Type B pancreatic cell (in vitro differentiated cells): ENCODE data around the gene NGLY1. TPM values are rescaled to one million over a fixed set of nuclear protein-coding genes. Genes with fewer than 3 reads are reported as not detected.

ENCODE experiments used
- DNase-seq: peaks from one replicate; pipeline ENCODE4 v3.0.0; 2021; ENCODE audit warnings: mixed read lengths; ENCODE audit not compliant: unreplicated experiment; ENCODE audit errors: extremely low spot score
- H3K27ac Mint-ChIP-seq: 2 replicates; pipeline ENCODE4 v1.8.0; 2021; ENCODE audit warnings: mild to moderate bottlenecking, mixed read lengths
- H3K27me3 Mint-ChIP-seq: 2 replicates; pipeline ENCODE4 v1.8.0; 2021; ENCODE audit warnings: mixed read lengths
- H3K36me3 Mint-ChIP-seq: 2 replicates; pipeline ENCODE4 v1.8.0; 2021; ENCODE audit warnings: mixed read lengths
- H3K4me1 Mint-ChIP-seq: one replicate; pipeline ENCODE4 v1.8.0; 2021; ENCODE audit warnings: mixed read lengths; ENCODE audit not compliant: unreplicated experiment
- H3K4me3 Mint-ChIP-seq: 2 replicates; pipeline ENCODE4 v1.8.0; 2021; ENCODE audit warnings: mild to moderate bottlenecking, mixed read lengths
- H3K9me3 Mint-ChIP-seq: 2 replicates; pipeline ENCODE4 v1.8.0; 2021; ENCODE audit warnings: mixed read lengths
- total RNA-seq: library from RNA; stranded (reverse); gene quantifications from 2 replicates; pipeline ENCODE4 v1.2.1, GENCODE V29; 2021; ENCODE audit warnings: low replicate concordance
- TF ChIP-seq, protein P1 (sequence below): fragments of 200-600 bp; sonication (generic); conservative IDR thresholded peaks from 2 replicates; pipeline ENCODE4 v1.5.0; 2021; ENCODE audit warnings: antibody characterized with exemption, mild to moderate bottlenecking

The NGLY1 gene
- total RNA-seq, 1 donor from 2014 or later: 38.9 TPM

GRCh38 chr3:25724948-25725645 is 58.1 kb downstream of the NGLY1 start:
- no peak for DNase-seq
- no peaks in the 10 kb centered on the region for H3K4me1 Mint-ChIP-seq
- H3K9me3 Mint-ChIP-seq: no peaks in the 10 kb centered on the region
- no peaks in the 10 kb centered on the region for H3K27me3 Mint-ChIP-seq
- peaks cover 11% of the 10 kb centered on the region for H3K36me3 Mint-ChIP-seq
- peak overlapping the region; percentile 86 for H3K27ac Mint-ChIP-seq
- H3K4me3 Mint-ChIP-seq: peak overlapping the region; percentile 46
- TF ChIP-seq, protein P1, sequence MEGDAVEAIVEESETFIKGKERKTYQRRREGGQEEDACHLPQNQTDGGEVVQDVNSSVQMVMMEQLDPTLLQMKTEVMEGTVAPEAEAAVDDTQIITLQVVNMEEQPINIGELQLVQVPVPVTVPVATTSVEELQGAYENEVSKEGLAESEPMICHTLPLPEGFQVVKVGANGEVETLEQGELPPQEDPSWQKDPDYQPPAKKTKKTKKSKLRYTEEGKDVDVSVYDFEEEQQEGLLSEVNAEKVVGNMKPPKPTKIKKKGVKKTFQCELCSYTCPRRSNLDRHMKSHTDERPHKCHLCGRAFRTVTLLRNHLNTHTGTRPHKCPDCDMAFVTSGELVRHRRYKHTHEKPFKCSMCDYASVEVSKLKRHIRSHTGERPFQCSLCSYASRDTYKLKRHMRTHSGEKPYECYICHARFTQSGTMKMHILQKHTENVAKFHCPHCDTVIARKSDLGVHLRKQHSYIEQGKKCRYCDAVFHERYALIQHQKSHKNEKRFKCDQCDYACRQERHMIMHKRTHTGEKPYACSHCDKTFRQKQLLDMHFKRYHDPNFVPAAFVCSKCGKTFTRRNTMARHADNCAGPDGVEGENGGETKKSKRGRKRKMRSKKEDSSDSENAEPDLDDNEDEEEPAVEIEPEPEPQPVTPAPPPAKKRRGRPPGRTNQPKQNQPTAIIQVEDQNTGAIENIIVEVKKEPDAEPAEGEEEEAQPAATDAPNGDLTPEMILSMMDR: no peak

- Mint-ChIP-seq H3K27ac (no peak overlapping the region), H3K4me3 (no peak overlapping the region), H3K9me3 (no peaks in the 10 kb centered on the region), H3K4me1 (no peaks in the 10 kb centered on the region), H3K27me3 (no peaks in the 10 kb centered on the region), H3K36me3 (peaks cover 8% of the 10 kb centered on the region)
- TF ChIP-seq, protein P1: no peak
- DNase-seq: no peak
Measured at GRCh38 chr3:25723802-25724201, 59.4 kb downstream of the NGLY1 start.

GRCh38 chr3:25719321-25719720 is 63.9 kb downstream of the NGLY1 start:
- Mint-ChIP-seq H3K27me3 (no peaks in the 10 kb centered on the region), H3K9me3 (no peaks in the 10 kb centered on the region), H3K27ac (no peak overlapping the region), H3K4me3 (no peak overlapping the region), H3K4me1 (peaks cover 4% of the 10 kb centered on the region), H3K36me3 (peaks cover 10% of the 10 kb centered on the region)
- TF ChIP-seq, protein P1: no peak
- DNase-seq: no peak

DNA sequence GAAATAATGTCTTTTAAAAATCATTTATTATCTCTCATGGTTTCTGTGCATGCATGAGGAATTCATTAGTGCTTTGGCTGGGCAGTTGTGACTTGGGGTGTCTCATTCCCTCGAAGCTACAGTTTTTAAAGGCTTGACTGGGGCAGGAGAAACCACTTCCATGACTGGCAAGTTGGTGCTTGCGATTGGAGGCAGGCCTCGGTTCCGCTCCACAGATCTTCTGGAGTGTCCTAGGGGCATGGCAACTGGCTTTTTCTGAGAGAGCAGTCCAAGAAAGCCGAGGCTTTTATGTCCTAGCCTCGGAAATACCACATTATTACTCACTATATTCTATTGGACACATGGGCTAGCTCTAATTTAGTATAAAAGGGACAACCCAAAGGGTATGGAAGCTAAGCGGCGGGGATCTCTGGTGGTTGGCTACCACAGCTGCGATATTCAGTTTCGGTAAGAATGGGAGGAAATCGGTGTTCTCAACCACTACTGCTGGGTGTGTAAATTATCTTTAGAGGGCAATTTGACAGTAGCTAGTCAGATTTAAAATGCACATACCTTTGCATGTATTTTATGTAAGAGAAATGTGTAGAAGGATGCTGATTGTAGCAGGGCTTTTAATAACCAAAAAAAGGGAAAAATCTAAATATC is 69.8 kb downstream of the NGLY1 start:
- no peak overlapping the region for H3K27ac Mint-ChIP-seq
- no peak overlapping the region for H3K4me3 Mint-ChIP-seq
- H3K27me3 Mint-ChIP-seq: no peaks in the 10 kb centered on the region
- peaks cover 4% of the 10 kb centered on the region for H3K4me1 Mint-ChIP-seq
- peaks cover 10% of the 10 kb centered on the region for H3K36me3 Mint-ChIP-seq
- no peak for DNase-seq
- TF ChIP-seq, protein P1: no peak
- H3K9me3 Mint-ChIP-seq: no peaks in the 10 kb centered on the region

DNA sequence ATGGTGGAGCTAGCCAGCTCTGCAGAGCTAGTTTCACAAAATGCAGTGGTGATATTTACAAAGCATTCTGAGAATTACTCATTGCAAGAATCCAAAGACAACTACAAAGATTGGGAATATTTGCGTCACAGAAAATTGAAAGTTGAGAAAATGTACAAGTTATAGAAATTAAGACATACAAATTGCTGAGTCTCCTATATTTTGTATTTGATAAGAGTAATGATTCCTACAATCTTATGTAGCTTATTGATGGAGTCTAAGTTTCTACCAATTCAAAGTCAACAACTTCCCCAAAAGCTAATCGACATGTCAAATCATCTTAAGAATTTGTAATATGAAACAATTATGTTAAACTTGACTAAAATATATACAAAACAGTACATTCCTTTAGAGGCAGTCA is 72.2 kb downstream of the NGLY1 start:
- DNase-seq: no peak
- H3K4me3 Mint-ChIP-seq: no peak overlapping the region
- H3K36me3 Mint-ChIP-seq: no peaks in the 10 kb centered on the region
- H3K4me1 Mint-ChIP-seq: peaks cover 4% of the 10 kb centered on the region
- no peaks in the 10 kb centered on the region for H3K9me3 Mint-ChIP-seq
- TF ChIP-seq, protein P1: no peak
- H3K27me3 Mint-ChIP-seq: no peaks in the 10 kb centered on the region
- no peak overlapping the region for H3K27ac Mint-ChIP-seq
